H1 (cell line): ENCODE results near the gene ZNF565. TPM values are rescaled to one million over a fixed set of nuclear protein-coding genes. Genes with fewer than 3 reads are reported as not detected.

Experiments
- ASH2L ChIP-seq: fragments of 200-600, 300-600 bp; sonication (generic); IDR thresholded peaks from one replicate; pipeline ENCODE4 v1.7.1; 2017; ENCODE audit warnings: low read length
- CTBP2 ChIP-seq: IDR thresholded peaks from 2 replicates; pipeline ENCODE4 v1.7.0; 2011; ENCODE audit warnings: borderline replicate concordance, mild to moderate bottlenecking, moderate library complexity, mixed read lengths, low read length; ENCODE audit not compliant: insufficient read depth, insufficient read length
- EP300 ChIP-seq, 2 experiments: IDR thresholded peaks; 1 replicate in 1 of 2; 2 replicates in 1 of 2; pipeline ENCODE4 v1.6.1; 2011 to 2012; ENCODE audit warnings: low read depth in 2 of 2, low read length in 2 of 2, mild to moderate bottlenecking in 2 of 2, borderline replicate concordance in 1 of 2, inconsistent platforms in 1 of 2, moderate library complexity in 1 of 2
- KDM1A ChIP-seq: fragments of 200-600, 300-600 bp; sonication (generic); IDR thresholded peaks from 2 replicates; pipeline ENCODE4 v1.7.1; 2016; ENCODE audit warnings: mild to moderate bottlenecking, low read length, borderline replicate concordance
- SP1 ChIP-seq: IDR thresholded peaks from 2 replicates; pipeline ENCODE4 v1.6.1; 2011; ENCODE audit warnings: low read depth, low read length
- TAF1 ChIP-seq: IDR thresholded peaks from 2 replicates; pipeline ENCODE4 v1.6.1; 2011; ENCODE audit warnings: mild to moderate bottlenecking, low read depth, low read length
- polyA plus RNA-seq, 7 experiments: library from polyadenylated mRNA; depleted of rRNA in 3 of 7; stranded (reverse) in 5 of 7; unstranded in 2 of 7; fragments of >200 nt in 5 of 7; fragments of 200-250 nt in 2 of 7; gene quantifications; 1 replicate in 5 of 7; 2 replicates in 1 of 7; 4 replicates in 1 of 7; pipeline versions ENCODE4 v1.2.1 to v1.2.3, GENCODE V29; 2011 to 2013; ENCODE audit warnings: missing spikeins in 2 of 7, mixed read lengths in 2 of 7
- total RNA-seq: library from RNA; stranded (reverse); fragmentation: NEBNext Ultra II Directional; extraction: Animal tissue kit (Norgen Biotek cat#: 25700); gene quantifications from 2 replicates; pipeline ENCODE4 v1.2.1, GENCODE V29; 2021
- TF ChIP-seq, protein P1 (sequence below): IDR thresholded peaks from 2 replicates; pipeline ENCODE4 v1.6.1; 2012; ENCODE audit warnings: inconsistent platforms
- TF ChIP-seq, protein P2 (sequence below): fragments of 300-600 bp; sonication (generic); IDR thresholded peaks from 2 replicates; pipeline ENCODE4 v1.7.1; 2012; ENCODE audit warnings: low read length, moderate library complexity, mild to moderate bottlenecking, inconsistent platforms; ENCODE audit not compliant: insufficient replicate concordance

Gene ZNF565
- total and polyA plus RNA-seq, 2 of the 8 experiments (the other 6 are each of a cell fraction or from before 2014, with no cell fraction given) = 0.89 to 3.1 TPM

DNA sequence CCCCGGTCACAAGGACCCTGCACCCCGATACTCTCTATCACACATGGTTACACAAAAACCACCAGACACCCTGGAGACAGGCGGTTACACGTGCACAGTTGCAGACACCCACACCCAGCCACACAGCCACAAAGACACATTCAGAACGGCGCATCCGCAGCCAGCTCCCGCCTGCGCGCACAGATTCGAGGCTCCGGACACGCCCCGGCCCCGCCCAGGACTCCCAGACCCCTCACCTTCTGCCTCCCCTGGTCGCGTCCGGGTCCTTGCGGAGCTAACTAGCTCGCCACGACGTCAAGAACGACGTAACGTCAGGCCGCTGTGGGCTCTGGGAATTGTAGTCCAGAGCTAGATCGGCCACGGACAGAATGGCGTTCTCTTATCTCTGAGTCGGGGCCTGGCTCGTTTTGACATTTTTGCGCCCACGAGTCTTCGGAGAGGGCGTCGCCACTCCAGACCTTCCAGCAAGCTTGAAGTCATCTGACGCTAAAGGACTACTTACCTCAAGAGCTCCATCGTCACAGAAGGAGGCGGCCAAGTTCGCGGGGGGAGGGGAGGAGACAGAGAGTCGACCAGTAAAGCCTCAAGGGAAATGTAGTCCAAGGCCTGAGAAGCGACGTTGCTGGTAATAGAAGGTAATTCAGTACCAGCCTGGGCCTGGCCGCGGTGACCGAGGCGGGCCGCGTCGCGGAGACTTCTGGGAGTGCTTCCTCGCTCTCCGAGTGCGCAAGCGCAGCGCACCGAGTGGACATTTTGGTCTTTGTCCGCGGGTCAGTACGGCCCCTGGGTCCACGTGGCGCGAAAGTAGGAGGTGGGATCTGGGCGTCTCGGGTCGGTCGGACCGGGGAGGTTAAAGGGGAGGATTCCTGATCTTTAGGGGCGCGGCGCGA, at the start of gene ZNF565, which contains the start of gene ZNF146 (continued):
- TF ChIP-seq KDM1A (no peak), EP300 (IDR thresholded peaks at IDR 0.05; ENCODE audit: borderline replicate concordance in 1 of 2, low read depth in 2 of 2, low read length in 2 of 2) (0 out of 3 replicates have a peak, but pooled peaks of 1 of the 2 experiments have one; percentile 6), ASH2L (peak; percentile 77), SP1 (0 out of 2 replicates have a peak, but pooled peaks have one; percentile 28), TAF1 (peak; percentile 96), CTBP2 (no peak)
- TF ChIP-seq, protein P1, sequence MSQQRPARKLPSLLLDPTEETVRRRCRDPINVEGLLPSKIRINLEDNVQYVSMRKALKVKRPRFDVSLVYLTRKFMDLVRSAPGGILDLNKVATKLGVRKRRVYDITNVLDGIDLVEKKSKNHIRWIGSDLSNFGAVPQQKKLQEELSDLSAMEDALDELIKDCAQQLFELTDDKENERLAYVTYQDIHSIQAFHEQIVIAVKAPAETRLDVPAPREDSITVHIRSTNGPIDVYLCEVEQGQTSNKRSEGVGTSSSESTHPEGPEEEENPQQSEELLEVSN = peak; percentile 78
- TF ChIP-seq, protein P2, sequence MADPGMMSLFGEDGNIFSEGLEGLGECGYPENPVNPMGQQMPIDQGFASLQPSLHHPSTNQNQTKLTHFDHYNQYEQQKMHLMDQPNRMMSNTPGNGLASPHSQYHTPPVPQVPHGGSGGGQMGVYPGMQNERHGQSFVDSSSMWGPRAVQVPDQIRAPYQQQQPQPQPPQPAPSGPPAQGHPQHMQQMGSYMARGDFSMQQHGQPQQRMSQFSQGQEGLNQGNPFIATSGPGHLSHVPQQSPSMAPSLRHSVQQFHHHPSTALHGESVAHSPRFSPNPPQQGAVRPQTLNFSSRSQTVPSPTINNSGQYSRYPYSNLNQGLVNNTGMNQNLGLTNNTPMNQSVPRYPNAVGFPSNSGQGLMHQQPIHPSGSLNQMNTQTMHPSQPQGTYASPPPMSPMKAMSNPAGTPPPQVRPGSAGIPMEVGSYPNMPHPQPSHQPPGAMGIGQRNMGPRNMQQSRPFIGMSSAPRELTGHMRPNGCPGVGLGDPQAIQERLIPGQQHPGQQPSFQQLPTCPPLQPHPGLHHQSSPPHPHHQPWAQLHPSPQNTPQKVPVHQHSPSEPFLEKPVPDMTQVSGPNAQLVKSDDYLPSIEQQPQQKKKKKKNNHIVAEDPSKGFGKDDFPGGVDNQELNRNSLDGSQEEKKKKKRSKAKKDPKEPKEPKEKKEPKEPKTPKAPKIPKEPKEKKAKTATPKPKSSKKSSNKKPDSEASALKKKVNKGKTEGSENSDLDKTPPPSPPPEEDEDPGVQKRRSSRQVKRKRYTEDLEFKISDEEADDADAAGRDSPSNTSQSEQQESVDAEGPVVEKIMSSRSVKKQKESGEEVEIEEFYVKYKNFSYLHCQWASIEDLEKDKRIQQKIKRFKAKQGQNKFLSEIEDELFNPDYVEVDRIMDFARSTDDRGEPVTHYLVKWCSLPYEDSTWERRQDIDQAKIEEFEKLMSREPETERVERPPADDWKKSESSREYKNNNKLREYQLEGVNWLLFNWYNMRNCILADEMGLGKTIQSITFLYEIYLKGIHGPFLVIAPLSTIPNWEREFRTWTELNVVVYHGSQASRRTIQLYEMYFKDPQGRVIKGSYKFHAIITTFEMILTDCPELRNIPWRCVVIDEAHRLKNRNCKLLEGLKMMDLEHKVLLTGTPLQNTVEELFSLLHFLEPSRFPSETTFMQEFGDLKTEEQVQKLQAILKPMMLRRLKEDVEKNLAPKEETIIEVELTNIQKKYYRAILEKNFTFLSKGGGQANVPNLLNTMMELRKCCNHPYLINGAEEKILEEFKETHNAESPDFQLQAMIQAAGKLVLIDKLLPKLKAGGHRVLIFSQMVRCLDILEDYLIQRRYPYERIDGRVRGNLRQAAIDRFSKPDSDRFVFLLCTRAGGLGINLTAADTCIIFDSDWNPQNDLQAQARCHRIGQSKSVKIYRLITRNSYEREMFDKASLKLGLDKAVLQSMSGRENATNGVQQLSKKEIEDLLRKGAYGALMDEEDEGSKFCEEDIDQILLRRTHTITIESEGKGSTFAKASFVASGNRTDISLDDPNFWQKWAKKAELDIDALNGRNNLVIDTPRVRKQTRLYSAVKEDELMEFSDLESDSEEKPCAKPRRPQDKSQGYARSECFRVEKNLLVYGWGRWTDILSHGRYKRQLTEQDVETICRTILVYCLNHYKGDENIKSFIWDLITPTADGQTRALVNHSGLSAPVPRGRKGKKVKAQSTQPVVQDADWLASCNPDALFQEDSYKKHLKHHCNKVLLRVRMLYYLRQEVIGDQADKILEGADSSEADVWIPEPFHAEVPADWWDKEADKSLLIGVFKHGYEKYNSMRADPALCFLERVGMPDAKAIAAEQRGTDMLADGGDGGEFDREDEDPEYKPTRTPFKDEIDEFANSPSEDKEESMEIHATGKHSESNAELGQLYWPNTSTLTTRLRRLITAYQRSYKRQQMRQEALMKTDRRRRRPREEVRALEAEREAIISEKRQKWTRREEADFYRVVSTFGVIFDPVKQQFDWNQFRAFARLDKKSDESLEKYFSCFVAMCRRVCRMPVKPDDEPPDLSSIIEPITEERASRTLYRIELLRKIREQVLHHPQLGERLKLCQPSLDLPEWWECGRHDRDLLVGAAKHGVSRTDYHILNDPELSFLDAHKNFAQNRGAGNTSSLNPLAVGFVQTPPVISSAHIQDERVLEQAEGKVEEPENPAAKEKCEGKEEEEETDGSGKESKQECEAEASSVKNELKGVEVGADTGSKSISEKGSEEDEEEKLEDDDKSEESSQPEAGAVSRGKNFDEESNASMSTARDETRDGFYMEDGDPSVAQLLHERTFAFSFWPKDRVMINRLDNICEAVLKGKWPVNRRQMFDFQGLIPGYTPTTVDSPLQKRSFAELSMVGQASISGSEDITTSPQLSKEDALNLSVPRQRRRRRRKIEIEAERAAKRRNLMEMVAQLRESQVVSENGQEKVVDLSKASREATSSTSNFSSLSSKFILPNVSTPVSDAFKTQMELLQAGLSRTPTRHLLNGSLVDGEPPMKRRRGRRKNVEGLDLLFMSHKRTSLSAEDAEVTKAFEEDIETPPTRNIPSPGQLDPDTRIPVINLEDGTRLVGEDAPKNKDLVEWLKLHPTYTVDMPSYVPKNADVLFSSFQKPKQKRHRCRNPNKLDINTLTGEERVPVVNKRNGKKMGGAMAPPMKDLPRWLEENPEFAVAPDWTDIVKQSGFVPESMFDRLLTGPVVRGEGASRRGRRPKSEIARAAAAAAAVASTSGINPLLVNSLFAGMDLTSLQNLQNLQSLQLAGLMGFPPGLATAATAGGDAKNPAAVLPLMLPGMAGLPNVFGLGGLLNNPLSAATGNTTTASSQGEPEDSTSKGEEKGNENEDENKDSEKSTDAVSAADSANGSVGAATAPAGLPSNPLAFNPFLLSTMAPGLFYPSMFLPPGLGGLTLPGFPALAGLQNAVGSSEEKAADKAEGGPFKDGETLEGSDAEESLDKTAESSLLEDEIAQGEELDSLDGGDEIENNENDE = no peak
